Cardiac septum (tissue), 1 donor: ENCODE results near the gene SUSD4. TPM values are rescaled to one million over a fixed set of nuclear protein-coding genes. Genes with fewer than 3 reads are reported as not detected.
"Not testable (repeated sequence)": the region's sequence is repeated elsewhere in the genome, so short reads cannot be mapped to it uniquely, and the experiment has no call there.

Experiments
- DNase-seq: peaks from one replicate; pipeline ENCODE4 v3.0.0-alpha.2; 2020; ENCODE audit warnings: low spot score
- intact Hi-C: fragments of 100-400 bp; cut with DNase I; formaldehyde crosslinking; loops from one replicate; pipeline ENCODE4 v1.14.0; 2022
- total RNA-seq: library from RNA; stranded (reverse); fragmentation: NEBNext Ultra II Directional; extraction: Animal tissue kit (Norgen Biotek cat#: 25700); gene quantifications from one replicate; pipeline ENCODE4 v1.2.1, GENCODE V29; 2021
- donor health status: DM: no; HTN: no; CAD: no.

The SUSD4 gene
- total RNA-seq, 1 donor from 2014 or later: 6.4 TPM

DNA sequence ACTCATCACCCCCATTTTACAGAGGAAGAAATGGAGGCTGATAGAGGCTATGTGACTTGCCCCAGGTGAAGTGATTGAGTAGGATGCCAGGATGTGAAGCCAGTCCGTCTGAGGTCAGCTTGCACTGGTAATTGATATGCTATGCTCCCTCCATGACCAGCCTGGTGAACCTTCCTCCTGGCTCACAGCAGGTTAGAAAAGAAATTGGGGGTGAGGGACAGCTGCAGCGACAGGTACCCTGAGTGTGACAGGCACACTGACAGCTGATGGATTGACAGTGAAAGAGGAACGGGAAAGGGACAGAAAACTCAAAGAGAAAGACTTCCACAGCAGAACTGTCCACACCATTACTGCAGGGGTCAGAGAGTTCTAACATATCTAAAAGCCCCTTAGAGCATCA lies 102.1 kb downstream of the SUSD4 start:
- DNase-seq: no peak
- intact Hi-C loops: no loop called here

DNA sequence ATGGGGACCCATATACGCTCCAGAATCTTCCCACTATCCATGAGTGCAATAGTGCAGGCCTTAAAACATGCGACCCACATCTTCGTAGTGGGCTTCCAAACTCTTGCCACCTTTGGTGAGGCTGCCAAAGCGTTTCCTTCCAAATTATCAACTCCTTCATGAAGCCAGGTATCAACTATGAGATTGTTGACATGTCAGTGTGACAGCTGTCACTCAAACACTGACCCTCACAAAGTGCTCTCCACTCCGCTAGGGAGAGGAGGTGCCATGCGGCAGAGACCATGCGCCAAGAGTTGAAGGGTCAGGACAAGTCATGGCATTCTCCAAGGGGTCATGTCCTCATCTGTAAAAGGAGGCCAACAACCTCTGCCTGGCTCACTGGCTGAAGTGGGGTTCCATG lies 103.3 kb downstream of the SUSD4 start:
- DNase-seq: no peak
- intact Hi-C loops: no loop called here

GRCh38 chr1:223259462-223259861 lies 104.5 kb downstream of the SUSD4 start:
- no peak for DNase-seq
- intact Hi-C loops: no loop called here

- intact Hi-C loops: no loop called here
- no peak for DNase-seq
These were observed 105.2 kb downstream of the SUSD4 start for GRCh38 chr1:223258751-223259198.

DNA sequence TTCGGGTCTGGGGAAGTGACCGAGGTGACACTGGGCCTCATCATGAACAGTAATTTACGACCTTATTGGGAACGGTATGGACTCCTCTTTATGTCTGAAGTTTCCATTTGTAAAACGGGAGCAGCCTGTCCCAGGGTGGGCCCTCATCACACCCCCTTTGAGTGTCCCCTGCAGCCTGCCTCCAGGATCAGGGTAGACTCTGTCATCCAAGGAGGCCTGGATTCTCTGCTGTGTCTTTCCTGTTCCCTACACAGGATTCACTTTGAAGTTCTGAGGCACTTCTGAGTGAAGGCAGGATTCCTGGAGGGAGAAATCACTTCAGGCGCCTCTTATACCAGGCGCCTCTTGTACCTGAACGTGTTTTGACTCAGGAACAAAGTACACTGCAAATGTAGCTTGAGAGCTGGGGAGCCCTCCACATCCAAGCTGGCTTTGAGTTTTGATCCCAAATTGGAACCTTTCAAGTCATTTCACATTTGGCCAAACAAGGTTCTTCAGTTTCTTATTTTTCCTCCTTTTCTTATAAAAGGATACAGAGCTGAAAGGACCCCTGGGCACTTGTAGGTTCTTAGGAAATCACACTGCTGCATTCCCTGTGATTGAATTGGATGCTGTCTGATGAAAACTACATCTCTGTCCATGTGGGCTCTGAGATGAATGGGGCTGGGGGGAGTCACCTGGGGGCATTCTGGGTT lies 106.0 kb downstream of the SUSD4 start:
- intact Hi-C loops: no loop called here

GRCh38 chr1:223256034-223256433 lies 107.9 kb downstream of the SUSD4 start:
- intact Hi-C loops: no loop called here
- DNase-seq: no peak

More for the DNA sequence above, 106.0 kb downstream of the SUSD4 start:
- DNase-seq: no peak

- intact Hi-C loops: no loop called here
These were observed 110.1 kb downstream of the SUSD4 start for GRCh38 chr1:223253916-223254315.

GRCh38 chr1:223251387-223251786 lies 112.6 kb downstream of the SUSD4 start:
- intact Hi-C loops, DNase-seq: not testable (repeated sequence)

More at GRCh38 chr1:223253916-223254315, 110.1 kb downstream of the SUSD4 start:
- no peak for DNase-seq

DNA sequence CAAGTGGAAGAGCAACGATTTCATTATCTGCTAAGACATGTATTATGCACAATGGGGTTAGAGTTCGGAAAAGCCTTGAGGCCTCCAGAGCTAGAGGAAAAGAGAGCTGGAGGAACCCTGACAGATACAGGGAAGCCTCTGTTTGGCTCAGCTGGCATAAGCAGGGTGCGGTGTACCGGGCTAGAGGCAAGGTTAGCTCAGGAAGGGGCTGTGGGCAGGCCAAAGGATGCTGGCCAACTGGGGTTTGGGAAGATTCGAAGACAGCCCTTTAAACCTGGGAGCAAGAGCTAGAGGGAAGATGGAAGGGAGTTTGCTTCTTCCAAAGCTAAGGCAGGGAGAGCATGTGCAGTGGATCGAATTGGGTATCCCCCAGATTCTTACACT lies 113.4 kb downstream of the SUSD4 start:
- no peak for DNase-seq
- intact Hi-C loops: no loop called here

- intact Hi-C loops: no loop called here
- no peak for DNase-seq
These were observed 113.9 kb downstream of the SUSD4 start for GRCh38 chr1:223249854-223250631.

- no peak for DNase-seq
- intact Hi-C loops: no loop called here
These were observed 115.2 kb downstream of the SUSD4 start for GRCh38 chr1:223248770-223249140.

GRCh38 chr1:223248001-223248769 lies 115.8 kb downstream of the SUSD4 start:
- intact Hi-C loops: no loop called here
- DNase-seq: no peak

DNA sequence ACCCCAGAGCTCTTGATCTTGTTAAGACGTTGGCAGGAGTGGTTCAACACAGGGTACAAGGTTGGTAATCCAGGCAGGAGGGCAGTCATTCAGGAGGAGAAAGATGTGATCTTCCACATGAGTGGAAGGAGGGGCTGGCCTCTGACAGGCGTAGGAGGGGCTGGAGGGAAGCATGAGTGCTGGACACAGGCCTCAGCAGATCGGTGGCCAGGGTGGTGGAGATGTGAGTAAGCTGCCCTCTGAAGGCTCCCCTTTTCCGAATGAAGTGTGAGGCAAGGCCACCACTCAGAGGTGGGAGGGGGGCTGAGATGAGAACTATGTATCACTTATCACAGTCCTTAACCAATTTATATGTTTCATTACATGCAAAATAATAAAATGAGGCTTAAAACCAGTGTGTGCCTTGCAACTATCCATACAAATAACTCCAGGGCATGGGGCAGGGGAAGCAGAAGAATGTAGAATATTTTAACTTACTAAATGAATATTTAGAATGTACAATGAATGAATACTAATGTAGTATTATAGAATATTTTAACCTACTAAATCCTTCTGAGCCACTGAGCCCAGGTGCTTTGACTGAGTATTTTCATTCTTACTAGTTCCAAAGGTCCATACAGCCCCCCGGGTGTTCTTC lies 117.4 kb downstream of the SUSD4 start:
- intact Hi-C loops: no loop called here
- DNase-seq: no peak

DNA sequence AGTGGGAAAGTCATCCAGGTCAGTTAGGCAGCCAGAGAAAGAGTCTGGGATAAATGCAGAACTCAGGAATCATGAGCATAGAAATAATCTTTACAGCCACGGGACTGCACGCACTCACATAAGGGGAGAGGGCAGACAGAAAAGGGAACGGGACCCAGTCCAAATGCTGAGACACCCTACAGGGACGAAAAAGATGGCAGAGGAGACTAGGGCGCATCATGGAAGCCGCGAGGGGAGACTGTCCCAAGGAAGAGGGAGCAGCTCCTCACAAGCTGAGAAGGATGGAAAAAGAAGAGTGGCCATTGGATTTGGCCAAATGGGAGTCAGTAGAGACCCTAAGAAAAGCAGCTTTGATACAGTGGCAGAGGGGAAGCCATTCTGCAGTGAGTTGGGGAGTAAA lies 118.0 kb downstream of the SUSD4 start:
- DNase-seq: no peak
- intact Hi-C loops: no loop called here

DNA sequence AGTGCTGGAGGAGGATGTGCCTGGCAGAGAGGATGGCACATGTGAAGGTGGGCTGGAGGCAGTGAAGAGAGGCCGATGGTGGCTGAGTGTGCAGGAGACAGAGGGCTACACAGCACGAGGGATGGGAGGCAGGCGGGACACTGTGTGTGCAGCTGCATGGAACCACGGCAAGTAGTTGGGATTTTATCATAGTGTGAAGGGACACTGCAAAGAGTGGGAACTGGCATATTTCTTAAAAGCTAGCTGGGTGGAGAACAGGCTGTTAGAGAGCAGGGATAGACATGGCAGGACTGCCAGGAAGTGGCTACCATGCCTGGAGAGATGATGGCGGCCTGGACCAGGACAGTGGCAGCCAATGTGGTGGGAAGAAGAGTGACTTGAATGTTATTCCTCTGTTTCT lies 118.6 kb downstream of the SUSD4 start:
- intact Hi-C loops: no loop called here
- no peak for DNase-seq

- intact Hi-C loops: loop anchor here (5.0 kb wide), 1 partner anchor 107 kb away; no protein-coding TSS in a partner anchor
These were observed 119.4 kb downstream of the SUSD4 start for GRCh38 chr1:223244366-223245103.

DNA sequence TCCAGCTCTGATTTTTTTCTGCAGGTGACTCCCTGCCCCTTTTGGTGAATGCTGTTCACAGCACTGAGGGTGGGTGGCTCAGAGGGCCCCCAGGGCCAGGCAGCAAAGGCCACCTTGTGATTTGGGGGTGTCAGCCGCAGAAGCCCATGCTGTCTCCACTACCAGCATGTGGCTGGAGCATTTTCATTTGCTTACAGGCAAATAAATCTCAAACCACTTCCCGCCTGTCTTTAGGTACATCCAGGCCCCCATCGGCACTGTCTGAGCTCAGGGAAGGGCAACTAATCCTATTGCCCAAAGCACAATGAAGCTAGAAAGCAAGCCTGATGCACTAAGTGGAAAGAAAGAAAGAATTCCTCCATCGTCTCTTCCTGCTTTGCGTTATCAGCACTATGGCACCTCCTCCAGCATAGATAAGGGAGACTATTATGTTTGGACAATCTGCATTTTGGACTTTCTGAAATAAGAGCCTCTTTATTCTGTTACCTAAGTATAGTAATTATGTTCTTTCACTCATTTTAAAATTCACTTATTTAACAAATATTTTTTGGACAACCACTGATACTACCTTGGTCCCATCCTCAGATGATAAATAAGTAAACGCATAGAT lies 120.4 kb downstream of the SUSD4 start:
- no peak for DNase-seq
- intact Hi-C loops: loop anchor here (5.0 kb wide), 1 partner anchor 106 kb away; no protein-coding TSS in a partner anchor

More at GRCh38 chr1:223244366-223245103, 119.4 kb downstream of the SUSD4 start:
- no peak for DNase-seq

DNA sequence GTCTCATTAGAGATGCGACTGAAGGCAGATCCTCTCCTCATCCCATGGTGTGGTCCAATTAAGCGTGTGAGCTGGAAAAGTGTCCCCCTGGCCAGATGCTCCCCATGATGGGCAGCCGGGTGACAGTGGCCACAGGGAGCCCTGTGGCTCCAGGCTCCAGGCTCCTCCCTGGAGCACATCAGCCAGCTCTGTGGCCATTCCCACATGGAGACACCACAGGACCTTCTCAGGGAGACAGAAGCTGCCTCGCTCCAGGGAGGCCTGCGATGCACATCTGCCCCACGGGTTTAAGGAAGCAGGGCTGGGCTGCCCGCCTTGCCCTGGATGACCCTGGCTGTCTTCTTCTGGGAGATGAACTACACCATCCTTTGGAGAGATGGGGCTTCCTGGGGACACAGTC lies 121.0 kb downstream of the SUSD4 start:
- intact Hi-C loops: loop anchor here (5.0 kb wide), 1 partner anchor 106 kb away; no protein-coding TSS in a partner anchor
- no peak for DNase-seq
